ENCODE data around the gene PITPNM2.

Gene PITPNM2

DNA sequence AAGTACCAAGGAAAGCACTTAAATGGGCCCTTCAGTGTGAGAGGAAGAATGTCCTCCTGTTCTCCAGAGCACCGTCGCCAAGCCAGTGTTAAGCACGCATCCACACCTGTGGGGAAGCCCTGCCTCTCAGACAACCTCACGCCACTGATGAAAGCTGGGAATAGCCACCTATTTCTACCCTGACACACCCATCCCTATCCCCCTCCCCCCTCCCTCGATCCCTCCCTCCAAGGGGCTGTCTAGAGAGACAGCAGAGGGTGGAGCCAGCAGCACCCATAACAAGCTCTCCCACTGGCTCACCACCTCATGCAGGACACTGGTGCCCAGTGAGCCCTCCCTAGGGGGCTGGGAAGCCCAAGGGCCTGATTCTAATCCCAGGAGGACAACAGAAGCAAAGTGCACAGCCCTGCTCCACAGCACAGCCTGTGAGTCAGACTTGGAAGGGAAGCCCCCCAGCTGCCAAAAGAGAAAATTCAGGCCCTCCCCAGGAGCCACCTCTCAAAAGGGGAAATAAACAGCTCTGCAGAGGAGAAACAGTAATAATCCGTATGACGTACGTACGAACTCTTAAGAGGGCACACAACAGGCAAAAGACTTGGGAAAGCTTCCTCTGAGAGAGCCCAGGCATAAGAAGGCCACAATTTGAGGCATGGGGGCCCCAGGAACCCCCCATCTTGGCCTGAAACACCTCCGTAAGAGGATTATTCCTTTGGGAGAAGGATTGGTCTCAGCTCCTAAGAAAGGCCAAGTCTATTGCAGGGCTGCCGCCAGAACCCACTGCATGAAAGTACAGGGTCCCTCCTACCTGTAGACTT lies 7.8 kb downstream of the PITPNM2 start:
- DNase-seq: no peak

DNA sequence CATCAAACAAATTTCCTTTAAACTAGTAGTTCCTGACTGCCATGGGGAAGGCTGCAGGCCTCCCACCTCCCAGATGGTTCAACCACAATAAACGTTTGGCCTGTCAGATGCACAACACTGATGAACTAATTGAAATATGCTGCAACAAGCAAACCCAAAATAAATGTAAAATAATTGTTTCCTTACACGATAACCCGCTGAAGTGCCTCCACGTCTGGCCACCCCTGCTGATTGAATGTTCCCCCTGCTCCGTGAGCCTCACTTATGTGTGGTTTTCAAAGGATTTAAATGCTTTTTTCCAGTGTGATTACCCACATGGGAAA lies 8.4 kb downstream of the PITPNM2 start:
- DNase-seq: no peak

DNA sequence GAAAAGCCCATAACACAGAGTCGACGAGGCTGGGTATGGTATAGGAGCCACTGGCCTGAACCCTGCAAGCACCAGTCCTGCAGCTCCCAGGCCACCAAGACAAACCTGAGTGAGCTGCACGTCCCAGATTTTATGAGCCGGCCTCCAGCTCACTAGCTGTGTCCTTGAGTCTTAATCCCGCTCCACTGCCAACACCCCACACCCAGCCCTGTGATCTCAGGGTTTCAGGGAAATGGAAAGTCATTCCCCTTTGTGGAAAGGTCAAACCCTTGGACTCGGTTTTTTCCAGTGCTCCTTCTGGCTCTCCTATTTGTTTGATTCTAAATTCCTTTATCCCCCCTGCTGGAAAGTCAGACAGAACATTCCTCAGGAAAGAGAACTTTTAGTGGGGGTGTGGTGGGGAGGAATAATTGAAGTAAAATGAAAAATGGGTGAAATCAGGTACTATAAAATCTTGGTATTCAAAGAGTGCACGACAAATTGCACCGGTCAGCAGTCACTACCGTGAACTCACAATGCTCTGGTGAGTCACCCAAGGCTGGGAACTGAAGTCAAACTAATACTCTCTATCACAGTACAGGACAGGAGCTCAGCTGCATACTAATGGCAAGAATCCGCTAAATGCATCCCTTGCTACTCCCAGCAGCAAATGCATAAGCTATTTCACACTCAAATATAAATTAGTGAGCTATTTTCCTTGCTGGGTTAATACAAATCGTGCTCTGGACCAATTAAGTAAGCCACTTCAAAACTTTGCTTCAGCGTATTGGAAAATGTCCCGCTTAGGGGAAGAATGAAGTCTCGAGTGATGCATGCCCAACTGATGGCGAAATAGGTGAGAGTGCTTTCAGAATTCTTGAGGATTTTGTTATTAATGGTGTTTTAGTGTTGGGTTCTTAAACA lies 9.0 kb downstream of the PITPNM2 start:
- DNase-seq: no peak

DNA sequence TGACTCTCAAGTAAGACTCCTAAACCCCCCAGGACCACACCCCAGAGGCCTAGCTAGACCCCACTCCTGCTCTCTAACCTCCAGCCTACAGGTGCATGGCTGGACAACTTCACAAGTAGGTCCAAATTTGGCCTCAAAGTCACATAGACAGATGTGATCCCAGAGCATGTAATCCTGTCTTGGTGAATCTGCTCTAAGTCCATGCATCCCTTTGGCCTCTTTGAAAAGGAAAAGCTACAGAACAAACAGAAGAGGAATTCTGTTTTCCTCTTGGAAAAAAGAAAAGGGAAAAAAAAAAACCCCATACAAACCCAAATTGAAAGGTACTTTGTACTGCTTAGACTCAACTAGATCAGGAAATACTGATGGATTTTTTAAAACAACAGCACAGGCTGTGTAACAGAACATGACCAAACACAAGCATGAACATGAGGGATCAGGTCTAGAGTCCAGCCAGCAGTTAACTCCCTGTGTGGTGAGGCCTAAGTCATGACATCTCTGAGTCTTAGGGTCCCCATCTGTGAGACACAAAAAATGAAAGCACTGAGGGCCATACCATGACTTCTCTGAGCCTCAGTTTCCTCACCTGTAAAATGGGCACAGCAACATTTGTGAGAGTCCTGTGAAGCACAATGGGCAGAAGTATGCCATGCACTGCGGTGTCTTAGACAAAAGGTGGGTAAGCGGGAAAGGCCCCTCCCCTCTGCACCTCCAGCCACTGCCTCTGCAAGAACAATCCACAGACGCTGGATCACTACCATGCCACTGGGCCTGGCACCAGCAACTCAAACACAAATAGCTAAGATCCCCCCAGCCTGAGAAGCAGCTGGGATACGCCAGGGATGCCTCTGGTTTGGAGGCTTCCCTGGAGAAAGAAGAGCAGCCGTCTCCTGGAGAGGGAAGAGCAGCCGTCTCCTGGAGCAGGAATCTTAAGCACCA lies 9.9 kb downstream of the PITPNM2 start:
- DNase-seq: no peak

DNA sequence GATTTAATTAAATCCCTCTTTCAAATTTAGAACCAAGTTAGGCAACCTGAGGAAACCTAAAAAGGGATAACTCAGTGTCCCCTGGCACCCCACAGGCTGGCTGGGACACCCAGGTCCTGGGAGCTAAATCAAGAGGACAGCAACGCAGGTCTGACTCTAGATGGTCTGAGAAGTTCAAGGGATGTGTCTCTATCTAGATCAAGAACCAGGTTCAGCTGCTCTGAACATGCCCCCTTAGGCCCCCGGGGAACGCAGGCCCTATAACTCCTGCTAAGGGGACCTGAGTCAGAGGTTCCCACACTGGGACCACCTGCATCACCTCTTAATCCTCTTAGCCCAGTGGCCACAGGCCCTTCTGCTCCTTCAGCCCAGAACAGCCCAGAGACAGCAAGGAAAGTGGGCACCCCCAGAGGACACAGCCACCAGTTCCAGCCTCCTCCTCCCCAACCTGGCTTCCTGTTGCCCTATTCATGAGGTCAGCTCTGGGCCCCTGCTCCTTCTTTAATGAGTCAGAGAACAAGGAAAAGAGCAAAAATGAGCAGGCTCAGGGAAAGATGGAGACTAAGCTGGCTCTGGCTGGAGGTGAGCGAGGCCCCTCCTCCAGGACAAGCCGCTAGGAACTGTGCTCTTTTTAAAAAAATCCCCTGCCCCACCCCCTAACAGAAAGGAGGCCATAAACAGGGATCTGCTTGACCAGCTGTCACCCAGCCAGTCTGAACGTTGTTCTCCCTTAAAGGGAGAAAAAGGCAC lies 10.8 kb downstream of the PITPNM2 start:
- no peak for DNase-seq

DNA sequence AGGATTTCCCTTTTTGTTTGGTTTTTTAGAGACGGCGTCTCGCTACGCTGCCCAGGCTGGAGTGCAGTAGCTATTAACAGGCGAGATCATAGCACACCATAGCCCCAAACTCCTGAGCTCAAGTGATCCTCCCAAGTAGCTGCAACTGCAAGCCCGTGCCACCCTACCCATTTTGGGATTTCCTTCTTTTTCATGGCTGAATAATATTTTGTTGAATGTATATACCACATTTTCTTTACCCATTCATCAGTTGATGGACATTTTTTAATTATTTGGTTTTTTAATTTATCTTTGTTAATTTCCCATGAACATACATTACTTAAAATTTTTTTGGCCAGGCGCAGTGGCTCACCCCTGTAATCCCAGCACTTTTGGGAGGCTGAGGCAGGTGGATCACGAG lies 15.2 kb downstream of the PITPNM2 start:
- DNase-seq: no peak

DNA sequence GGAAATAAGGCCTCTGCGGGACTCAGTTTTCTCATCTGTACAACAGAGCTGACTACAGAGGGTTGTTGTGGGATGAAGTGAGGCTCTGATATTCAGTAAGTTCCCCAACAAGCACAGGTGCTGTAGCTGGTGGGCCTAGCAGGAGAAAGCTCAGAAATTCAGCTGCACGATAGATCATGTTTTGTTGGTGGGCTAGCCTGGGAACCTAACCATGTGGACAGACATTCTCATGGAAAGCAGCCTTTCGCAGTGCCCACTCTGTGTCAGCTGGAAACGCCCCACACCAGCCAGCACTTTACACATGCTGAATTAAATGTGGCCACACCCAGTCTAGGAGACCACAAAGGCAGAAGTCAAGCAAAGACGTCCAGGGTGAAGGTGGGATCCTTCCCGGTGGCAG lies 16.1 kb downstream of the PITPNM2 start:
- no peak for DNase-seq

DNA sequence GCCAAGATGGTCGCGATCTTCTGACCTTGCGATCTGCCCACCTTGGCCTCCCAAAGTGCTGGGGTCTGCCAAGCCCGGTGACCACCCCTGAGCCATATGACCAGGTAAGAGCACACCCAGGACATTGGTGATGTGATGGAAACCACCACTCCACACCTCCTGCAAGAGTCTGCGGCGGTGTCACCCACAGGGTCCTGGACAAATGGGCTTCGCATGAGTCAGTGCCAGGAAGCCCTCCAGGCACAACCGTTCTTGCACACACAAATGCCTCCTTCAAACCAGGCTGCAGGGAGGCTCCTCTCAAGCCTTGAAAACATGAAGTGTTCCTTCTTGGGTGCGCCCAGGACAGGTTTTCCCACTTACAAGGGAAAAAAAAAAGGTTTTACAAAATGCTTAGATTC lies 16.6 kb downstream of the PITPNM2 start:
- DNase-seq: no peak

DNA sequence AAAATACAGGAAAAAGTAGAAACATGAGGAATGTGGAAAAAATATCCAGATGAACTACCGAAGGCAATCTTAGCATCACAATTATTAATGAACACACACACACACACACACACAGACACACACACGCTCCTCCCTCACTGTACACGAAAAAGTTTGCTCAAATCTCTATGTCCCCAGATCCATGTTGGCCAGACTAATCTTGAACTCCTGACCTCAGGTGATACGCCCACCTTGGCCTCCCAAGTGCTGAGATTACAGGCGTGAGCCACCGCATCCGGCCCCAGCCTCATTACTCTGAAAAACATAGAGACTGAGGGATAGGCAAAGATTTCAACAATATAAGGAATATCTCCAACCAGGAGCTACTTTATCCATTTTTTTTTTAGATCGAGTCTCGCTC lies 17.2 kb downstream of the PITPNM2 start:
- DNase-seq: no peak

DNA sequence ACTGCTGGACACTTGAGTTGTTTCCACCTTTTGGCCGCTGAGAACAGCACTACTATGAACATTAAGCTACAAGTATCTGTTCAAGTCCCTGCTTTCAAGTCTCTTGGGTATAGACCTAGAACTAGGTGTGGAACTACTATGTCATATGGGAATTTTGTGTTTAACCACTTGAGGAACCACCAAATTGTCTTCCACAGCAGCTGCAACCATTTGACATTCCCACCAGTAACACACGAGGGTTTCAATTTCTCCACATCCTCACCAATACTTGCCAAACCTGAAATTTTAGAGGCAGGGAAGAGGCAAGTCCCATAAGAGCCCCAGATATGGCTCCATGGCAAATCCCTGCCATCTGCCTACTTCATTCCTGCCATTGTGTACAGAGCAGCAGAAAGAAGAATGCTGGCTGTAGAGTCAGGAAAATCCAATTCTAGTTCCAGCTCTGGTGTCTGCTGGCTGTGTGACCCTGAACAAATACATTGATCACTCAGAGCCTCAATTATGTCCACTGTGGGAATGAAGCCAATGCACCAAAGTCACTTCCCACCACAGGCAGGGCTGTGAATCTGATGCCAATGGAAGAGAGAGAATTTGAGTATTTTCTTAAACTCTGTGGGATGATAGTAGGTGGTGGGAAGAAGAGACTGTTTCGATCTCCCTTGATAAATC lies 17.8 kb downstream of the PITPNM2 start:
- no peak for DNase-seq

DNA sequence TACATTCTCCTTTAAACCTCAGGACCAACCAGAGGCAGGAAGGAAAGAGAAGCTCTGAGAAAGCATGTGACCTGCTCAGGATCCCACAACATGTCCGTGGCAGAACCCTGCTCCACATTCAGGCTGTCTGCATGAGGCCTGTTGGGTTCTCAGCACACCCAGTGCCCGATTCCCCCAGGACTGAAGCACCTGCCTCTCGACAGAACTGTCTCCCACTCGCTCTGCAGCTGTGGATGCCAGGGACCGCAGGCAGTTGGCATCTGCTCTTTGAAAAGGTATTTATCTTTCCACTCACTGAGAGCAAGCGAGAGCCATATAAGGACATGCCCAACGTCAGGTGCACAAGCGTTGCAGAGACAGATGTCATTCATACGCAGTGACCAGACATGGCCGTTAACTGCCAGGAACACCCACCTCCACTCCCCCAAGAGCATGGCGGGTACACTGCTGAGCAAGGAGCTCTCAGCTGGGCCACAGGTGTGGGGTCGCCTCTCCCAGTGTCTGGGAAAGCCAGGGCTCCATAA lies 18.9 kb downstream of the PITPNM2 start:
- DNase-seq: peak; percentile 56

DNA sequence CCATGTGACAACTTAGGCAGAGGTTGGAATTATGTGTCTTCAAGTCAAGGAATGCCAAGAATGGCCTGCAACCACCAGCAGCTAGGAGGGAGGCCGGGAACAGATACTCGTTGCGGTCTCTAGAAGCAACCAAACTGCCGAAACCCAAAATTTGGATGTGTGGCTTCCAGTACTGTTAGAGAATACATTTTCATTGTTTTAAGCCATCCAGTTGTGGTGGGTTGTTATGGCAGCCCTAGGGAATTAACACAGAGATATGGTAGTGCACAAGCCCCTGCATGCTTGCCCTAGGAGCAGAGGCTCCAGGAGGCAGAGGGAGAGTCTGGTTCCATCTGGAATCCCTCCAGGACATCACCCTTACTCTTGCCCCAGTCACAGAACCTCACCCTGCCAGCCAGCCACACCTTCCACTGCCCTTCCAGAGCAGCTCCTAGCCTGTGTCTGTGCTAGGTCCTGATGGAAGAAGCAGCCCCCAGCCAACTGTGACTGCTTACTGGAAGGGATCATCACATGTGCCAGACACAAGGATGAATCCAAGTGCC lies 19.5 kb downstream of the PITPNM2 start:
- no peak for DNase-seq

DNA sequence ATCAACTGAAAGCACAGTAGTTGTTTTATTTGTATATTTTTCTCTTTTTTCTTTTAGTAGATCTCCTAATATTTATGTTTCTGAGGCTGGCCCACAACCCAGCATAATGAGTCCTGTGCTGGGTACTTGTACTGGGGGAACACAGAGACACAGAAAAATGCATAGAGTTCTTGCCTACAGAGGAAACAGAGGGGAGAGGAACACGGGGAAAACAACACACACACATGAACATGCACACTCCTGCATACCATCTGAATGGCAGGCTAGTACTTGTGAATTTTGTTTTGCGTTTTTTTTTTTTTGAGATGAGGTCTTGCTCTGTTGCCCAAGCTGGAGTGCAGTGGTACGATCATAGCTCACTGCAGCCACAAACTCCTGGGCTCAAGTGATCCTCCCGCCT lies 21.3 kb downstream of the PITPNM2 start:
- DNase-seq: no peak

DNA sequence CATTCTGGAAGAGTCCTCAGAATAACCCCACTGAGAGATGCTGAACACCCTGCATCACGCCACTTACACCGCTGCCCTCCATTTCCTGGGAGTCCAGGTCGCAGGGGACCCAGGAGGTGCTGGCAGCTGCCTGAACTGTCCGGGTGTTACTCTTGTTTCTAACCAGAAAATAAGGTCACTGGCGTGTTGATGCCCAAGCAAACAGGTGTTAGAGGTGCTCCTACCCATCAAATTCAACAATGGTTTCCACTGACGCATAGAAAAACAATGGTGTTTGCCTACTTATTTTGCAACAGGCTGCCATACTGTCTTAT lies 23.8 kb downstream of the PITPNM2 start:
- no peak for DNase-seq

DNA sequence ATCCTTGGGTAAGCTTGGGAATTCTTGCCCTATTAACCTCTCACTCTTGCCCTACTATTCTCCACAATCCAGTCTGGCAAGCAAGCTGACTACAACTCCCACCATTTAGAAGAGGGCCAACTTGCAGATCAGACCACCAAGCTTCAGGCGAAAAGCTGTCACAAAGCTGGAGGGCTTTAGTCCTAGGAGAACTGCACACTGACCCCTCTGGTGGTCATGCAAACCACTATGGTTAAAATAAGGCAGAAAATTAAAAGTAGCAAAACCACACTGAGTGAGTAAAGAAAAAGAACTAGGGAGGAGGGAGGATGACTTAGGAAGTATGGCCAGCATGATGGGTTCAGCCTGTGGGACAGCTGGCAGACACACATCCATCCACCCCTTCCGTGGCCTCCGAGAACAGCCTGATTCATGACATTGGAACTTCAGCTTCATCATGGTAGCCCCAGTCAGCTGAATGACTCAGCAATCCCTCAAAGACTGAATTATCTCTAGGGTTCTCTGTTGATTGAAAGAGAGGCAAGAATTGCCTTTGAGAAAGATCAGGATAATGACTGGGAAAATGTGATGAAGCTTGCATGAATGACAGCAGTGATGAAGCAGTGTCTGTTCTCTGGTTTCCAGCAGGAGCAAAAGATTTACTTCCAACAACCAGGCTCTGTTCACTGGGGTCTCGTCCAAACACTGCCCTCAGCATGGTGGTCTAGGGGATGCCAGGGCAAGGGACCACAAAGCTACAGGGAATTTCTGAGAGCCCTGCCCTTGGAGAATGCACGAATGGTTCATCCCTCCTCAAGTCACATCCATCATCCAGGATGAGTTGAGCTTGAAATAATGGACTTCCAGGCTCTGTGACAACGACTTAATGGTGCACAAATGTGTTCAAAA lies 24.4 kb downstream of the PITPNM2 start:
- DNase-seq: no peak

DNA sequence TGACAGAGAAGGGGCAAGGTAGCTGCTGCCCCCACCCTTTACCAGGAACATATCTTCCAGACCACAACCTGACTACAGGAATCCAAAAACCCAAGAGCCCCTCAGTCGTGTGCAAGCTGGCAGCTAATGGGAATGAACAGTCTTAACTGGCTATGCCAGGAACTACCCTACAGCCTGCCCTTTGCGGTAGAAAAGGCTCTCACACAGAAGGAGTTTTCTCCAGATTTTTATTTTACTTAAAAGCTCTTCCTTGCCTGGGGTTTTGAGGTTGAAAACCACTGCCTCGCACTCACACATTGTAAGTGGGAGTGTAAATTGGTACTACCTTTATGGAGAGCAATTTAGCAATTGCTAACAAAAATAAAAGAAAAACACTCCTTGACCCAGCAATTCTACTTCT lies 28.3 kb downstream of the PITPNM2 start:
- no peak for DNase-seq

DNA sequence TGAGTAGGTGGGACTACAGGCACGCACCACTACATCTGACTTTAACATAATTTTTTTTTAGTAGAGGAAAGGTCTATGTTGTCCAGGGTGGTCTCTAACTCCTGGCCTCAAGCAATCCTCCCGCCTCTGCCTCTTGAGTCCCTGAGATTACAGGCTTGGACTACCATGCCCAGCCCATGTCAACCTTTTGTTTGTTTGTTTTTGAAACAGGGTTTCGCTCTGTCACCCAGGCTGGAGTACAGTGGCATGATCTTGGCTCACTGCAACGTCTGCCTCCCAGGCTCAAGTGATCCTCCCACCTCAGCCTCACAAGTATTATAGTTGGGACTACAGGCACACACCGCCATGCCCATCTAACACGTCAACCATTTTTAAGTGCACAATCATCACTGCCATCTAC lies 29.2 kb downstream of the PITPNM2 start:
- DNase-seq: no peak

DNA sequence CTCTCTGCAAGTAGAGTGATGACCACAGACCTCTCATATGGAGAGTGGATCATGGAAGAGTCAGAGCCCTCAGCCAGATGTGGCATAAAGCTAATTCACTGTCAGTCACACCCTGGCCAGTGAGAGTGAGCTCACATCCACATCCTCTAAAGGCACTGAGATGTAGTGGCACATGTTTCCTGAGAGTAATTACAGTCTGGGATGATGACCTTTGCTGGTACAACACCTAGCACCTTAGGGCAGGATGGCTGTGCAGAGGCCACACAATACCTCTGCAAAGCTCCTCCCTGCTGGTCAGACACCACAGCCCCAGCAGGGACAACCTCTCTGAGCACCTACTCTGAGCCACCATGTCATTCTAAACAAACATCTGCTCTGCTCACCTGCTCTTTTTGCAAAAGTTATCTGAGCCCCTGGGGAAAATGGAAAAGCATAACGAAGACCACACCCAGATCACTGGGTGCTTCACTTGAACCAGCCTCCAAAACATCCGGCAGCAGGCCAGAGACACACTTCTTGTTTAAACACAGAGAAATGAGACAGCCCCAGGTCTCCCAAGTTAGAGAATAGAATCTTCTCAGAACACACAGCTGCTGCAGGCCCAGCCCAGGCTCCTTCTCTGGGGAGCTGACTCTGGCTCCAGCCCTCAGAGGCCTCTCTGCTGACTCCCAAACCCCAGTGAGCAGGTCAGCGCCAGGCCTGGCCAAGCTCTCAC lies 30.3 kb downstream of the PITPNM2 start:
- peak; percentile 13 for DNase-seq

DNA sequence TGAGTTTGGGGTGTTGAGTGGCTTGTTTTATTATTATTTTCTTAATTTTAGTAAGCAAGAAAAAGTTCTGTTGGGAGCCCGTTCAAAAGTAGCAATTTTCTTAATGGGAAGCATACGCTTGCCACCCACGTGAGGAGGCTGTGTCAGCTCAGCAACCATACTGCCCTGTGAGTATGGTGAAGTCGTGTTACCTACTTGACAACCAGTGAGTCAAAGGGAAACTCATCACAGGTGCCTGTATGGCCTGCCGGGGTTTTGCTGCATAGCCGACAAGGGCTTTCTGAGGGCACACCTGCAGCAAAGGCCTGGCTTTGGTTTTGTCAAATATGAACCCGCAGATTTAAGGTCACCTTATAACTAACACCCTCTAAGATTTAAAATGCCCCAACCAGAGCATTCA lies 31.1 kb downstream of the PITPNM2 start:
- DNase-seq: peak; percentile 41

DNA sequence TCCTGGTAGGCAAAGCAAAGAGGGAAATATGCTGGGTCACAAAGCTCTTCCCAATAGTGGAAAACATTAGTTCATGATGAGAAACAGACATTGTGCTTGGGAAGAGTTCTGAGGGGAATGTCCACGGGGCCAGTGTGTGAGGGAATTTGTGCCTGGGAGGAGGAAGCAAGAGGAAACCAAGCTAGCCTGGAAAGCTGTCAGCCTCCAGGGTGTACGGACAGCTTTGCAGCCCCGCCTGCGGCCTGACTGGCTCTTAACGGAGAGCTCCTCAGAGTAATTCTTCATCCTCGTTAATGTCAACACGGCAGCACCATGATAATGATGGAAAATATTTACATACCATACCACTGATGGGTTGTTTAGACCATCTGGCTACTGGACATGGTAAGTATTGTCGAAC lies 32.4 kb downstream of the PITPNM2 start:
- no peak for DNase-seq
